Middle frontal gyrus (tissue), 1 donor: ENCODE results near the gene AIFM2.
"Not testable (repeated sequence)": the region's sequence is repeated elsewhere in the genome, so short reads cannot be mapped to it uniquely, and the experiment has no call there.

ENCODE experiments used
- DNase-seq: peaks from one replicate; pipeline ENCODE4 v3.0.0-alpha.2; 2015; ENCODE audit warnings: low spot score; ENCODE audit errors: extremely low spot score

The AIFM2 gene

GRCh38 chr10:70132098-70133029 is at the start of gene AIFM2:
Gene AIFM2, minus strand, starts transcription at chr10:70132825. Its CDS starts 8,741 bp downstream, at chr10:70124084.
- DNase-seq: no peak

GRCh38 chr10:70179209-70179608 is 46.6 kb upstream of the AIFM2 start:
- DNase-seq: not testable (repeated sequence)

GRCh38 chr10:70178139-70178725 is 45.6 kb upstream of the AIFM2 start:
- DNase-seq: no peak

GRCh38 chr10:70176441-70176840 is 43.8 kb upstream of the AIFM2 start:
- DNase-seq: no peak

- no peak for DNase-seq
These were observed 42.9 kb upstream of the AIFM2 start for GRCh38 chr10:70175516-70175915.

GRCh38 chr10:70174058-70174741 is 41.6 kb upstream of the AIFM2 start:
- no peak for DNase-seq

GRCh38 chr10:70169649-70170364 is 37.2 kb upstream of the AIFM2 start:
- no peak for DNase-seq

GRCh38 chr10:70169011-70169410 is 36.4 kb upstream of the AIFM2 start:
- no peak for DNase-seq

GRCh38 chr10:70167246-70167645 is 34.6 kb upstream of the AIFM2 start:
- no peak for DNase-seq

GRCh38 chr10:70166394-70166793 is 33.8 kb upstream of the AIFM2 start:
- DNase-seq: no peak

GRCh38 chr10:70164163-70164562 is 31.5 kb upstream of the AIFM2 start:
- no peak for DNase-seq

- no peak for DNase-seq
These were observed 30.8 kb upstream of the AIFM2 start for GRCh38 chr10:70163448-70163847.

GRCh38 chr10:70162892-70163201 is 30.2 kb upstream of the AIFM2 start:
- DNase-seq: no peak

- DNase-seq: no peak
These were observed 29.7 kb upstream of the AIFM2 start for GRCh38 chr10:70162151-70162891.

GRCh38 chr10:70160798-70161197 is 28.2 kb upstream of the AIFM2 start:
- no peak for DNase-seq

GRCh38 chr10:70159366-70159765 is 26.7 kb upstream of the AIFM2 start:
- DNase-seq: not testable (repeated sequence)

GRCh38 chr10:70158113-70158512 is 25.5 kb upstream of the AIFM2 start:
- DNase-seq: no peak

- DNase-seq: no peak
These were observed 22.7 kb upstream of the AIFM2 start for GRCh38 chr10:70155255-70155838.

GRCh38 chr10:70148516-70148915 is 15.9 kb upstream of the AIFM2 start:
- no peak for DNase-seq

- DNase-seq: no peak
These were observed 14.6 kb upstream of the AIFM2 start for GRCh38 chr10:70147259-70147625.
